Neural progenitor cell (in vitro differentiated cells): ENCODE measurements around the gene PLSCR1. TPM values are rescaled to one million over a fixed set of nuclear protein-coding genes. Genes with fewer than 3 reads are reported as not detected.
A peak's percentile ranks its signal among the peaks of the same experiment; 100 is the strongest.

Source experiments
- DNase-seq: peaks from one replicate; pipeline ENCODE4 v3.0.0-alpha.2; 2016; ENCODE audit warnings: low spot score
- H2AFZ ChIP-seq: fragments of 200-600 bp; sonication (generic); replicated peaks from 2 replicates; pipeline ENCODE4 v1.6.1; 2016; ENCODE audit warnings: antibody characterized with exemption
- H3F3A ChIP-seq: fragments of 200-600 bp; sonication (generic); 2 replicates; pipeline ENCODE4 v1.6.1; 2016; ENCODE audit warnings: antibody characterized with exemption, low read depth
- H3K27ac ChIP-seq: fragments of 200-600 bp; sonication (generic); 2 replicates; pipeline ENCODE4 v1.5.1; 2016; ENCODE audit warnings: mild to moderate bottlenecking
- H3K27me3 ChIP-seq: fragments of 200-600 bp; sonication (generic); 2 replicates; pipeline ENCODE4 v1.6.1; 2016; ENCODE audit warnings: mild to moderate bottlenecking, moderate library complexity
- H3K36me3 ChIP-seq: fragments of 200-600 bp; sonication (generic); 2 replicates; pipeline ENCODE4 v1.5.1; 2016
- H3K4me1 ChIP-seq: fragments of 200-600 bp; sonication (generic); 2 replicates; pipeline ENCODE4 v1.6.1; 2016; ENCODE audit warnings: mixed run types
- H3K4me2 ChIP-seq: fragments of 200-600 bp; sonication (generic); 2 replicates; pipeline ENCODE4 v1.6.1; 2016
- H3K4me3 ChIP-seq: fragments of 200-600 bp; sonication (generic); 2 replicates; pipeline ENCODE4 v1.5.1; 2016
- H3K79me2 ChIP-seq: fragments of 200-600 bp; sonication (generic); 2 replicates; pipeline ENCODE4 v1.6.1; 2016; ENCODE audit warnings: low read depth
- H3K9ac ChIP-seq: fragments of 200-600 bp; sonication (generic); 2 replicates; pipeline ENCODE4 v1.6.1; 2016
- H3K9me3 ChIP-seq: fragments of 200-600 bp; sonication (generic); 2 replicates; pipeline ENCODE4 v1.5.1; 2016; ENCODE audit warnings: low read depth
- H4K20me1 ChIP-seq: fragments of 200-600 bp; sonication (generic); 2 replicates; pipeline ENCODE4 v1.6.1; 2016; ENCODE audit warnings: low read depth
- H3K27ac Mint-ChIP-seq: 3 replicates; pipeline ENCODE4 v1.8.0; 2021; ENCODE audit warnings: mixed read lengths
- H3K27me3 Mint-ChIP-seq: 2 replicates; pipeline ENCODE4 v1.8.0; 2022; ENCODE audit warnings: low read depth, mild to moderate bottlenecking, inconsistent platforms, moderate library complexity, mixed read lengths; ENCODE audit not compliant: insufficient read depth
- H3K36me3 Mint-ChIP-seq: 3 replicates; pipeline ENCODE4 v1.8.0; 2021; ENCODE audit warnings: mixed read lengths
- H3K4me1 Mint-ChIP-seq: 3 replicates; pipeline ENCODE4 v1.8.0; 2021; ENCODE audit warnings: mixed read lengths
- H3K4me3 Mint-ChIP-seq: 3 replicates; pipeline ENCODE4 v1.8.0; 2021; ENCODE audit warnings: mild to moderate bottlenecking, moderate library complexity, mixed read lengths
- H3K9me3 Mint-ChIP-seq: 3 replicates; pipeline ENCODE4 v1.8.0; 2020; ENCODE audit warnings: mixed read lengths
- EZH2 ChIP-seq: fragments of 200-600 bp; sonication (generic); IDR thresholded peaks from 2 replicates; pipeline ENCODE4 v1.6.1; 2017; ENCODE audit warnings: antibody characterized with exemption, mild to moderate bottlenecking, moderate library complexity
- EZH2phosphoT487 ChIP-seq: fragments of 200-600 bp; sonication (generic); IDR thresholded peaks from 2 replicates; pipeline ENCODE4 v1.6.1; 2017; ENCODE audit warnings: antibody characterized with exemption
- total RNA-seq: library from RNA; depleted of rRNA; stranded (reverse); fragments of >200 nt; gene quantifications from 2 replicates; pipeline ENCODE4 v1.2.3, GENCODE V29; 2015; ENCODE audit warnings: low replicate concordance
- TF ChIP-seq, protein P1 (sequence below): fragments of 200-600 bp; sonication (generic); IDR thresholded peaks from 2 replicates; pipeline ENCODE4 v1.5.1; 2017; ENCODE audit warnings: antibody characterized with exemption, mild to moderate bottlenecking

PLSCR1 gene
- total RNA-seq, 1 donor from 2014 or later = 23.9 TPM

DNA sequence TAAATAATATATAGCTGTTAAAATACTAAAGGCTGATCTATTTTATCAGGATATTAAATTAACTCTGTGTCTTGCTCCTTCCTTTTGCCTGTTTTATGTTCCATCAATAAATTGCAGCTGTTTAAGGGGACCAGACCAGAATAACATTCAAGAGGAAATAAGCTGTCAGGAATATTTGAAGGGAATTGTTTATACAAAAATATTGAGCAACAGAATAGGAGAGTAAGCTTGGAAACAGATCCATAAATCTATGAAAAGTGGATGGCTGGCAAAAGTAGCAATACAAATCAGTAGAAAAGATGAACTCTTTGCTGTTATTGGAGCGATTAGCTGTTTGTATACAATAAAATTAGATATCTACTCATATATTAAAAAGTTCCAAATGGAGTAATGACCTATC, 38.9 kb downstream of the PLSCR1 start:
- no peak overlapping the region for H3K27ac Mint-ChIP-seq
- no peak overlapping the region for H3K4me3 Mint-ChIP-seq
- Histone ChIP-seq H3F3A (peaks cover 7% of the 10 kb centered on the region), H3K9me3 (no peaks in the 10 kb centered on the region), H3K4me3 (no peak overlapping the region), H4K20me1 (no peaks in the 10 kb centered on the region), H3K27ac (no peak overlapping the region), H3K9ac (no peak overlapping the region), H3K4me1 (peaks cover 17% of the 10 kb centered on the region), H3K79me2 (no peaks in the 10 kb centered on the region), H2AFZ (no peak overlapping the region), H3K36me3 (no peaks in the 10 kb centered on the region), H3K27me3 (no peaks in the 10 kb centered on the region), H3K4me2 (no peak overlapping the region)
- H3K36me3 Mint-ChIP-seq = no peaks in the 10 kb centered on the region
- H3K27me3 Mint-ChIP-seq = no peaks in the 10 kb centered on the region
- H3K9me3 Mint-ChIP-seq = no peaks in the 10 kb centered on the region
- peaks cover 21% of the 10 kb centered on the region for H3K4me1 Mint-ChIP-seq
- DNase-seq = no peak
- TF ChIP-seq, protein P1, sequence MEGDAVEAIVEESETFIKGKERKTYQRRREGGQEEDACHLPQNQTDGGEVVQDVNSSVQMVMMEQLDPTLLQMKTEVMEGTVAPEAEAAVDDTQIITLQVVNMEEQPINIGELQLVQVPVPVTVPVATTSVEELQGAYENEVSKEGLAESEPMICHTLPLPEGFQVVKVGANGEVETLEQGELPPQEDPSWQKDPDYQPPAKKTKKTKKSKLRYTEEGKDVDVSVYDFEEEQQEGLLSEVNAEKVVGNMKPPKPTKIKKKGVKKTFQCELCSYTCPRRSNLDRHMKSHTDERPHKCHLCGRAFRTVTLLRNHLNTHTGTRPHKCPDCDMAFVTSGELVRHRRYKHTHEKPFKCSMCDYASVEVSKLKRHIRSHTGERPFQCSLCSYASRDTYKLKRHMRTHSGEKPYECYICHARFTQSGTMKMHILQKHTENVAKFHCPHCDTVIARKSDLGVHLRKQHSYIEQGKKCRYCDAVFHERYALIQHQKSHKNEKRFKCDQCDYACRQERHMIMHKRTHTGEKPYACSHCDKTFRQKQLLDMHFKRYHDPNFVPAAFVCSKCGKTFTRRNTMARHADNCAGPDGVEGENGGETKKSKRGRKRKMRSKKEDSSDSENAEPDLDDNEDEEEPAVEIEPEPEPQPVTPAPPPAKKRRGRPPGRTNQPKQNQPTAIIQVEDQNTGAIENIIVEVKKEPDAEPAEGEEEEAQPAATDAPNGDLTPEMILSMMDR = no peak
- TF ChIP-seq EZH2phosphoT487 (no peak), EZH2 (no peak)

DNA sequence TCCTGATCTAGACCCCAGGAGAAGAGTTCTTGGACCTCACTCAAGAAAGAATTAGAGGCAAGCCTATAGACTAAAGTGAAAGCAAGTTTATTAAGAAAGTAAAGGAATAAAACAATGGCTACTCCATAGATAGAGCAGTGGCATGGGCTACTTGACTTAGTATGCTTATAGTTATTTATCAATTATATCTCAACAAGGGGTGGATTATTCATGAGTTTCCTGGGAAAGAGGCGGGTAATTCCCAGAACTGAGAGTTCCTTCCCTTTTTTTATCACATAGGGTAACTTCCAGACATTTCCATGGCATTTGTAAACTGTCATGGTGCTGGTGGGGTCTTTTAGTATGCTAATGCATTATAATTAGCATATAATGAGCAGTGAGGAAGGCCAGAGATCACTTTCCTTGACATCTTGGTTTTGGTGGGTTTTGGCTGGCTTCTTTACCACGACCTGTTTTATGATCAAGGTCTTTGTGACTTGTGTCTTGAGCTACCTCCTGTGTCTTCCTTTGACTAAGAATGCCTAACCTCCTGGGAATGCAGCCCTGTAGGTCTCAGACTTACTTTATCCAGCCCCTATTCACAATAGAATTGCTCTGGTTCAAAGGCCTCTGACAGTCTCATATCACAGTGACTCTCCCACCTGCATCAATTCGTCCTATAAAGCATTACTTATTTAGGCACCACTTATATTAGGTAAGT, 39.8 kb downstream of the PLSCR1 start:
- Histone ChIP-seq H3K27ac (no peak overlapping the region), H3K9ac (no peak overlapping the region), H3K79me2 (no peaks in the 10 kb centered on the region), H3K36me3 (no peaks in the 10 kb centered on the region), H3K27me3 (no peaks in the 10 kb centered on the region), H3K4me3 (no peak overlapping the region), H3K4me2 (no peak overlapping the region), H3K9me3 (no peaks in the 10 kb centered on the region), H3K4me1 (peaks cover 17% of the 10 kb centered on the region), H3F3A (peaks cover 7% of the 10 kb centered on the region), H2AFZ (no peak overlapping the region), H4K20me1 (no peaks in the 10 kb centered on the region)
- no peak for TF ChIP-seq EZH2
- TF ChIP-seq EZH2phosphoT487 = no peak
- TF ChIP-seq, protein P1 = no peak
- H3K27ac Mint-ChIP-seq = no peak overlapping the region
- no peak overlapping the region for H3K4me3 Mint-ChIP-seq
- H3K4me1 Mint-ChIP-seq = peaks cover 20% of the 10 kb centered on the region
- H3K27me3 Mint-ChIP-seq = no peaks in the 10 kb centered on the region
- peak; percentile 28 for DNase-seq
- no peaks in the 10 kb centered on the region for H3K9me3 Mint-ChIP-seq
- no peaks in the 10 kb centered on the region for H3K36me3 Mint-ChIP-seq

DNA sequence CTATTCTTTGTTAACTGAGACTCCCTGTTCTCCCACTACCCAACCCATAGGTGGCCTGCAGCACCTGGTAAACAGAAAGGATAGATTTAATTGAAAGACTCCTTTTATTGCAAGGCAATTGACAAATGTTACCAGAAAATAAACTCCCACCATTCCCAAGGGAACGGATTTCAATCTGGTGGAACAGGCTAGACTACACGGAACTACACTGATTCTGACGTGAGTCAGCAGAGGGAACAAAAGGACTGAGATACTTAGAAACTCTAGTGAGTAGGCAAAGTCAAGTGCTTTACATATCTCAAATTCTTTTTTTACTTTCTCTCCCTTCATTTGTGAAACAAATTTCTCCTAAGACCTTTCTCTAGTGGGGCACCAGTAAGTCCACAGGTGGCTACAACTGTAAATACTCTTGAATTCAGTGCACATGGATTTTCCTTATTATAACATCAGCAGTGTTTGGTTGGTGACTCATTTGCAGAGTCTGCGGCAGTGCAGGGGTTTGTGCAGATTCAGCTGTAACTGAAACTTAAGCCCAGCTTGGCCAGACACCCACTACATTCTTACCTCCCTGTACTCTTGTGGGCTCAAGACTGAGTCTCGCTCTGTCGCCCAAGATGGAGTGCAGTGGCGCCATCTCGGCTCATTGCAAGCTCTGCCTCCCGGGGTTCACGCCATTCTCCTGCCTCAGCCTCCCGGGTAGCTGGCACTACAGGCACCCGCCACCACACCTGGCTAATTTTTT, 40.8 kb downstream of the PLSCR1 start:
- Histone ChIP-seq H3K9me3 (no peaks in the 10 kb centered on the region), H4K20me1 (no peaks in the 10 kb centered on the region), H3K36me3 (no peaks in the 10 kb centered on the region), H3K4me2 (no peak overlapping the region), H3K9ac (no peak overlapping the region), H2AFZ (no peak overlapping the region), H3K4me1 (peaks cover 17% of the 10 kb centered on the region), H3K27ac (no peak overlapping the region), H3K27me3 (no peaks in the 10 kb centered on the region), H3F3A (peaks cover 7% of the 10 kb centered on the region), H3K79me2 (no peaks in the 10 kb centered on the region), H3K4me3 (no peak overlapping the region)
- H3K9me3 Mint-ChIP-seq = no peaks in the 10 kb centered on the region
- H3K4me1 Mint-ChIP-seq = peaks cover 20% of the 10 kb centered on the region
- H3K27ac Mint-ChIP-seq = peak overlapping the region; percentile 54
- no peak overlapping the region for H3K4me3 Mint-ChIP-seq
- DNase-seq = no peak
- H3K36me3 Mint-ChIP-seq = no peaks in the 10 kb centered on the region
- no peak for TF ChIP-seq EZH2
- H3K27me3 Mint-ChIP-seq = no peaks in the 10 kb centered on the region
